ENCODE measurements around the gene CPSF4L.

The CPSF4L gene

GRCh38 chr17:73289549-73290254 lies 28.0 kb upstream of the CPSF4L start:
- DNase-seq = no peak

DNA sequence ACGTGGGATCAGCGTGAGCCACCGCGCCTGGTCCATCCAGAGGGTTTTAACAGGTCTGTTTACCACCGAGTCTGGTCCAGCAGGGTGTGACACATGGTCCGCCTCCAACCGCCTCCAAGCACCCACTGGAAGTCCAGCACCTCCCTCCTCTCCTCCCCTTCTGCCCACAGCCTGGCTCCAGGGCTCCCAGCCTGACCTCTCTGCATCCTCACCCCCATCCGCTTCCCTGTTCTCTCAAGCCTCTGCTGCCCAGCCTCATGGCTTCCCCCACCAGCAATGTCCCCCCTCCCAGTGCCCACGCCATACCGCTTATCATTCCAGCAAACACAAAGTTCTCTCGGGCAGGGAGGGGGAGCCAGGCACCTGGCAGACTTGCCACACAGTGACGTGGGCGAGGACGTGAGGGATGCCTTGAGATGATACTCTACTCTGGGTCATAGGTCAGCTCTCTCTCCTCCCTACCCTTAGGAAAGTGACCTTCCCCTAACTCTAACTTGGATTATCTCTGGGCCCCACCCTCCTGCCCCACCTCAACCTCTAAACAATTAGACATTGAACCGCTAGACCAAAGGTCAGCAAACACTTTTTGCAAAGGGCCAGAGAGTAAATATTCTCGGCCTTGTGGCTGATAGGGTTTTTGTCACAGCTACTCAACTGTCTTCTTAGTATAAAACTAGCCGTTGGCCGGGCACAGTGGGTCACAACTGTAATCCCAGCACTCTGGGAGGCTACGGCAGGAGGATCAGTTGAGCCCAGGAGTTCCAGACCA lies 27.0 kb upstream of the CPSF4L start:
- DNase-seq = no peak

DNA sequence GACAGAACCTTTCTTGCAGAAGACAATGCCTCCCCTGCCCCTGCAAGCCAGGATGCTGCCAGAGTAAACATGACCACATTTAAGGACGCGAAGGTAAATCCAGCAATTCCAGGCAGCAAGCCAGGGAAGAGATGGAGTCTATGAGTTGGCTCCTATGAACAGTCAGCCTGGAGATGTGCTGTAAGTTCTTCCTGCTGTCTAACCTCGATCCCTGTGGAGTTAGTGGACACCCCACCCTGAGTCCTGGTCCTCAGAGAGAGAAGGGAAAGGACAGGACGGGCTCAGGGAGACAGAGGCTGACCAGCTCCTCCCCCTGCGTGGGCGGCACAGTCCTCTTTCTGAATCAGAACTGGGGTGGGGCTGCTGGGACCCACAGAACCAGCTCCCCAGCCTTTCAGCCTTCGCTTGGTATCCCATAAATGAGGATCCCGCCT lies 25.2 kb upstream of the CPSF4L start:
- DNase-seq = no peak

DNA sequence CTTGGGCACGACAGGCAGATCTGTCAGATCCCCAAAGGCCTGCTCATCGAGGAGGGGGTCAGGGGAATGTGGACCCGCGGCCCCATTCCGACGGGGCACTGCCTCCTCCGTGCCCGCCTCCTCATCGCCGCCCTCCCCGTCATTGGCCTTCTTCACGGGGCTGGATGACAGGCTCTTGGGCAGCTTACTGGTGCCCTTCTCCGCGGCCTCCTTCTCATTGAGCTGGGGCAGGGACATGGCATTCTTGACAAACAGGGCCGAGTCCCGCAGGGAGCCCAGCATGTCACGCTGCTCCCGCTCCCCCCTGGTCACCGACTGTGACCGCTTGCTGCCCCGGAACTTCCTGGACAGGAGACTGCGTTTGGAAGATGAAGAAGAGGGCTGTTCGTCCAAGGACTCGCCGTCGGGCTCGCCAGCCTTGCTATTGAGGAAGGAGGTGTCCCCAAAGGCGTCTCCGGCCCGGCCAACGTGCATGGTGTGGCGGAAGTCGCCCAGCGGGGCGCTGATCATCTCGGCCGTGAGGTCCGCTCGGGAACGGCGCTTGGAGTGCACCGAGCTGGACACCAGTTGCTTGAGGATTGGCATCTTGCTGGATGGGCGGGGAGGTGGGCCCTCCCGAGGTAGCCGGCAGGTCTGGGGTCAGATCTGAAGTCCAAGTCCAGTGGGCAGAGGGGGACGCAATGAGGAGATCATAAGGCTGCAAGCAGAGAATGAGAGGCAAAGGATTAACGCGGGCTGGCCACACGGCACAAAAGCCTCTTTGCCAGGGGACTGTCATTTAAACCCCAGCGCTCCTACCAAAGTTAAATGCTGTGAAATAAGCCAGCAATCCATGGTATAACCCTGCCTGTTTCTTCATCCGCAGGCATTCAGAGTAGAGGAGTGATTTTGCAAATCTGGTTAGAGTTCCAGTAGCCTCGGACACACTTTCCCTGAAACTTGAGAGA lies 24.5 kb upstream of the CPSF4L start:
- DNase-seq = no peak

GRCh38 chr17:73285603-73285908 lies 23.9 kb upstream of the CPSF4L start:
- DNase-seq = no peak

- DNase-seq = no peak
Observed at GRCh38 chr17:73284906-73285602, 23.4 kb upstream of the CPSF4L start.

DNA sequence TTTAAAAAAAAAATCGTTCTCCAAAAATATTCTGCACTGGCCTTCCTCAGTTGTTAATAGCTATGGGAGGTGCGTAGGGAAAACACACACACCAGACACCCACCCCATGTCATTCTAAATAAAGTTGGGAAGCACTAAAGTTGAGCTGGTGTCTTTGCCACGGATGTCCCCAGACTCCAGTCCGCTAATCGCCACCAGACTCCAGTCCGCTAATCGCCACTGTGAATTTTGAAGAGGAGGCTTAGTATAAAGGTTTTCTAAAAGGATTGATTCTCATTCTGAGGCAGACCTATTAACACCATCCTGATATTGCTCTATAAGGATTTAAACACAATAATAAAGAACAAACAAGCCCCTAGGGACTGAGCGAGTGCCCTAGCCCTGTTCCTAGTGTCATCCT lies 22.7 kb upstream of the CPSF4L start:
- DNase-seq = no peak

DNA sequence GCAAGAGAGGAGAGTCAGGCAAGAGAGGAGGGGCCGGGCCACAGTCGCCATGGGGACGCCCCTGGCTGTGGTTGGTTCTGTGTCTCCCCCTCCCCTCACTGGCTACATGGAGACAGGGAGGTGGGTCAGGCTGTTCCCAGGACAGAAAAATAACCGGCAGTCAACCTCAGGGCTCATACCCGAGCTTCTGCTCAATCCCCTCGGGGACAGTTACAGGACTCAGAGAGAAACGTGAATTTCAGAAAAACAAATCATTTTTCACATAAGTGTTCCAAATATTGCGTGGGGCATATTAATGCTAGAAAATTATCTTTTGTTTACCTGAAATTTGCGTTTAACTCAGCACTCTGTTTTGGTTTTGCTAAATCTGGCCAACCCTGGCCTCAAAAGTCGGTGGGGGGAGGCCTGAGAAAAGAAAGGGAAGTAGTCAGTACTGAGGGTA lies 22.2 kb upstream of the CPSF4L start:
- DNase-seq = peak; percentile 62

DNA sequence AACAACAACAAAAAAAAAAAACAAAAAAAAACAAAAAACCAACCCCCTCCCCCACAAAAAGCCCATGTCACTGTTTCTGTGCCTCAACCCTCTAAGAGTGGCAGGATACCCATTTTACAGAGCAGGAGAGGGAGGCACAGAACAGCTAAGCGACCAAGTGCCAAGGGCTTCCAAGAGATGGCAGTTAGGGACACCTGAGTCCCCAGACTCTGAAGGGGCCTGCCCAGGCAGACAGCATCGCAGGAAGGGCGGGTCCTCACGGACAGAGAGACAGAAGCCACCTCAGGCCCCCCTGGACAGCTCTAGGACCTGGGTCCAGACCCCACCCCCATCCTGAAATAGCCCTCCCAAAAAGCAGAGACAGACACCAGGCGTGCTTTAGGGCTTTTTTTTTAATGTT lies 21.6 kb upstream of the CPSF4L start:
- DNase-seq = no peak

- no peak for DNase-seq
Observed at GRCh38 chr17:73282629-73283028, 20.9 kb upstream of the CPSF4L start.

GRCh38 chr17:73281928-73282327 lies 20.2 kb upstream of the CPSF4L start:
- DNase-seq = no peak

DNA sequence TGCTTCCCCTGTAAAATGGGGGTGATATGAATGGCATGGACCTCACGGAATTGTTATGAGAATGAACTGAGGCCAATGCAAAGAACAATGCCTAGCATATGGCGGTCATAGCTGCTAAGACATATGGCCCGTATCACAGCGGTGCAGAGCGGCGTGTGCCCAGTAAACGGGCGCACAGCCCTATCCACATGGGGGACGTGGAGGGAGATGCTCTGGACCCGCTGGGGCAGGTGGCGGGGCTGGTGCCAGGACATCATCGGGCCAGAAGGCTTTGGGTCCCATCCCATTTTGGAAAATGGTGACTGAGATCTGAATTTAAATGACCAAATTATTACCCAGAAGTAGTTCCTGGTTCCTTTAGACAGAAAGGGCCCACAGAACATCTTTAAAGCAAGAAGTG lies 18.5 kb upstream of the CPSF4L start:
- DNase-seq = no peak

- DNase-seq = no peak
Observed at GRCh38 chr17:73279704-73280103, 18.0 kb upstream of the CPSF4L start.

DNA sequence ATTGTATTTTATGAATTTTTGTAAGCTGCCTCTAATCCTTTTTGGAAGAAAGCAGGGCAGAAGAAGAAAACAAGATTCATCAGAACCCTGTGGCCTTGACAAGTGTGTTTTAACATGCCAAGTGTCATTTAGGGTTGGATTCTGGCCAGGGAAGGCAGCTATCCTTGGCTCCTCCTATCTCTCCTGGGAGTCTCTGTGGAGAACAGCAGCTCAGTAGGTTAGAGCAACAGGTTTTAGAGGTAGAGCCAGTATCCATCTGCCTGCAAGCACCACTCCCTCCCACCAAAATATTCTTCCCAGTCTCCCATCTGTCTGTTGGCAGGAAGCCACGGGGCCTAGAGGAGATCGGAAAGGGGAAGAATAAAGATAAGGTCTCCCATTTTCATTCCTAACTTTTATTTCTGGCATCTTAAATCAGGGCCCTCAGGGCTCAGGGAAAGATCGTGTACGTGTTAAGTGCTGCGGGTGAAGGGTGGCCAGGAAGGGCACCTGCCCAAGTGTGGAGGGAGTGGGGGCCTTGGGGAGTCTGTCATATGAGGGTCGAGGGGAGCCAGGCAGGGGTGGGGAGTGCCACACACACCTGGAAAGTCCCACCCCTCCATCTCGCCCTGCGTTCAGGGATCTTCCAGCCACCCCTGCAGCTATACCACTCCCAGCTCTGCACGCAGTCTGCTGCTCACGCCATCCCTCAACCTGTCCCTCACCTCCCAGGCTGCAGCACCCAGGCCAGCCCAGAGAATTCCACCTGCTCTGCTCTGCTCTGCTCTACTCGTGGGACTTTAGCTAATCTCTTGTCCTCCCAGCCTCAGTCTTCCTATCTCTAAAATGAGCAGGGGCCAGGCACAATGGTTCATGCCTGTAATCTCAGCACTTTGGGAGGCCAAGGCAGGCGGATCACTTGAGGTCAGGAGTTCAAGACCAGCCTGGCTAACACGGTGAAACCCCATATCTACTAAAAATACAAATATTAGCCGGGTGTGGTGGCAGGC lies 17.1 kb upstream of the CPSF4L start:
- DNase-seq = no peak

- DNase-seq = no peak
Observed at GRCh38 chr17:73278049-73278464, 16.4 kb upstream of the CPSF4L start.

- no peak for DNase-seq
Observed at GRCh38 chr17:73274490-73274889, 12.8 kb upstream of the CPSF4L start.

GRCh38 chr17:73272906-73273218 lies 11.2 kb upstream of the CPSF4L start:
- DNase-seq = no peak

DNA sequence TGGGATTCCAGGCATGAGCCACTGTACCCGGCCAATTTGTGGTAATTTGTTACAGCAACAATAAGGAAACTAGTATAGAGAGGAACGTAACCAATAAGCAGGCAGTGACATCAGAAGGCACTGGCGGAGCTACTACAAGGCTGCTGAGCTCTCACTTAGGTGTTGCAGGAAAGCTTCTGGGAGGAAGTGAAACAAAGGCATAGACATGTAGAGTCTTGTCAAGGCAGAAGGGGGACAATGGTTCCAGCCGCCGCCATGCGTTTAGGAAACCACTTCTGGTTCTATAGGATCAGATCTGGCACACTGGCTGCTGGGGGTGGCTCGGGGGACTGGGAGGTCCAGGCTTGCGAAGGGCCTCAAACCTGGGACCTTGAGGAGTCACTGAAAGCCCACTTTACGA lies 9.4 kb upstream of the CPSF4L start:
- DNase-seq = no peak

DNA sequence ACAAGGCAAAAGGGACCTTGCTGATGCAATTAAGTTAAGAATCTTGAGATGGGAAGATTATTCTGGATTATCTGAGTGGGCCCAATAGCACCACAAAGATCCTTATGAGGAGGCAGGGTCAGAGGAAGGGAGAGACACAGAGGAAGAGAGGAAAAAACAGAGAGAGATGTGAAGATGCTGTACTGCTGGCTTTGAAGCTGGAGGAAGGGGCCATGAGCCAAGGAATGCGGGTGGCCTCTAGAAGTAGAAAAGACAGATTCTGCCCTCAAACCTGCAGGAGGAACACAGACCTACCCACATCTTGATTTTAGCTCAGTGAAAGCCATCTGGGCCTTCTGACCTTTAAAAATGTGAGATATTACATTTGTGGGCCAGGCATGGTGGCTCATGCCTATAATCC lies 8.1 kb upstream of the CPSF4L start:
- no peak for DNase-seq

- DNase-seq = no peak
Observed at GRCh38 chr17:73269329-73269615, 7.6 kb upstream of the CPSF4L start.

- no peak for DNase-seq
Observed at GRCh38 chr17:73268582-73269328, 7.1 kb upstream of the CPSF4L start.

Data from left hindlimb (tissue), 1 donor.